PC-3 (cell line): ENCODE results near the gene CD1B. TPM values are rescaled to one million over a fixed set of nuclear protein-coding genes. Genes with fewer than 3 reads are reported as not detected.

ENCODE experiments used
- ATAC-seq: fragments of 200-7000 bp; cut with Tn5 transposase; 2 replicates; pipeline ENCODE4 v1.9.1; 2020; ENCODE audit warnings: mild to moderate bottlenecking, moderate library complexity
- BruUV-seq: library from RNA; stranded (reverse); fragments of 400-500 nt; replicated peaks from 2 replicates; lab custom pipeline; 2021; lab: Mats Ljungman, UMichigan
- CTCF ChIA-PET: fragments of 300-600 bp; sonication (Branson Sonifier 250); formaldehyde crosslinking; loops from one replicate; lab custom pipeline; 2022; ENCODE audit warnings: antibody characterized with exemption; lab: Charles Lee
- POLR2A ChIA-PET: fragments of 300-600 bp; sonication (Branson Sonifier 250); formaldehyde crosslinking; loops from one replicate; lab custom pipeline; 2022; ENCODE audit warnings: antibody characterized with exemption; ENCODE audit not compliant: unreplicated experiment; lab: Charles Lee
- DNase-seq: peaks from one replicate; pipeline ENCODE4 v3.0.0-alpha.2; 2015
- H2AFZ ChIP-seq: fragments of 300-600 bp; sonication (generic); 2 replicates; pipeline ENCODE4 v1.6.0; 2016; ENCODE audit warnings: antibody characterized with exemption, low read length
- H3F3A ChIP-seq: fragments of 300-600 bp; sonication (generic); one replicate; pipeline ENCODE4 v1.6.0; 2017; ENCODE audit warnings: antibody characterized with exemption, low read length, control low read depth, mild to moderate bottlenecking; ENCODE audit not compliant: unreplicated experiment
- H3K27ac ChIP-seq: fragments of 300-600 bp; sonication (generic); 2 replicates; pipeline ENCODE4 v1.5.1; 2016; ENCODE audit warnings: mild to moderate bottlenecking, low read length
- H3K27me3 ChIP-seq: fragments of 300-600 bp; sonication (generic); 2 replicates; pipeline ENCODE4 v1.6.1; 2016; ENCODE audit warnings: low read length, mixed read lengths
- H3K36me3 ChIP-seq: fragments of 300-600 bp; sonication (generic); 2 replicates; pipeline ENCODE4 v1.6.1; 2016; ENCODE audit warnings: low read depth, mixed run types, low read length, mixed read lengths
- H3K4me1 ChIP-seq: fragments of 300-600 bp; sonication (generic); 2 replicates; pipeline ENCODE4 v1.5.1; 2016; ENCODE audit warnings: low read length; ENCODE audit not compliant: insufficient read depth
- H3K4me2 ChIP-seq: fragments of 300-600 bp; sonication (generic); 2 replicates; pipeline ENCODE4 v1.6.0; 2016; ENCODE audit warnings: low read length
- H3K4me3 ChIP-seq: fragments of 300-600 bp; sonication (generic); 2 replicates; pipeline ENCODE4 v1.5.1; 2016; ENCODE audit warnings: mild to moderate bottlenecking, low read length, mixed read lengths
- H3K79me2 ChIP-seq: fragments of 300-600 bp; sonication (generic); 2 replicates; pipeline ENCODE4 v1.6.1; 2017; ENCODE audit warnings: low read length, mixed read lengths
- H3K9ac ChIP-seq: fragments of 300-600 bp; sonication (generic); 2 replicates; pipeline ENCODE4 v1.6.0; 2016; ENCODE audit warnings: mild to moderate bottlenecking, low read length
- H3K9me2 ChIP-seq: fragments of 300-600 bp; sonication (generic); replicated peaks from 2 replicates; pipeline ENCODE4 v1.6.1; 2016; ENCODE audit warnings: mixed run types, low read length, mixed read lengths
- H3K9me3 ChIP-seq: fragments of 300-600 bp; sonication (generic); 2 replicates; pipeline ENCODE4 v1.6.1; 2016; ENCODE audit warnings: low read length, mixed read lengths
- H4K20me1 ChIP-seq: fragments of 300-600 bp; sonication (generic); 2 replicates; pipeline ENCODE4 v1.6.1; 2016; ENCODE audit warnings: low read length, mixed read lengths
- EZH2 ChIP-seq: fragments of 300-600 bp; sonication (generic); IDR thresholded peaks from one replicate; pipeline ENCODE4 v1.6.1; 2017; ENCODE audit warnings: antibody characterized with exemption, mild to moderate bottlenecking, low read length; ENCODE audit not compliant: unreplicated experiment
- EZH2phosphoT487 ChIP-seq: fragments of 300-600 bp; sonication (generic); IDR thresholded peaks from 2 replicates; pipeline ENCODE4 v1.6.1; 2018; ENCODE audit warnings: mild to moderate bottlenecking, antibody characterized with exemption, low read length, borderline replicate concordance
- intact Hi-C: fragments of 100-400 bp; cut with micrococcal nuclease; formaldehyde crosslinking; loops from 2 replicates; pipeline ENCODE4 v1.9.0; 2023
- total RNA-seq: library from RNA; depleted of rRNA; stranded (reverse); fragments of >200 nt; gene quantifications from 2 replicates; pipeline ENCODE4 v1.2.3, GENCODE V29; 2014
- TF ChIP-seq, protein P1 (sequence below): fragments of 300-600 bp; sonication (generic); conservative IDR thresholded peaks from 2 replicates; pipeline ENCODE4 v1.5.1; 2017; ENCODE audit warnings: antibody characterized with exemption, low read depth, mild to moderate bottlenecking, low read length

The CD1B gene
- total RNA-seq, 1 experiment from 2014 or later = not detected

DNA sequence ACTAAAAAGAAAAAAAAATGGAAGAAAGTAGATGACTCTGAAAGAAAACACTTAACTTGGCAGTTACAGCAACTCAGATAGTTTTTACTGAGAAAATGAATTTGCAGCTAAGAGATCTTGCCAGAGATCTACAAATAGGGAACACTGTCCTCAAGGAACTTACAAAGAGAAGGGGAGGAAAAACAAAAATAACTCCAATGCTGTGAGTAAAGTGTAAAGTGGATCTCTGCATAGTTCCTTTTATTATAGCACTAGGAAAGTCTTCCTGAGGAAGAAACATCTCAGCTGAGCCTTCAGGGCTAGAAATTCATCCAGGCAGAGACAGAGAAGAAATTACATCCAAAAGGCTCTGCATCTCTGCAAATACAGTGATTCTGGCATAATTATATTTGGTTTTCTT is 3.9 kb downstream of the CD1B start:
- Histone ChIP-seq H4K20me1 (no peaks in the 10 kb centered on the region), H3K79me2 (no peaks in the 10 kb centered on the region), H3K9me3 (no peaks in the 10 kb centered on the region), H3K9ac (no peak overlapping the region), H3K4me2 (no peak overlapping the region), H3K27me3 (peaks cover 20% of the 10 kb centered on the region), H3F3A (no peaks in the 10 kb centered on the region), H3K9me2 (no peaks in the 10 kb centered on the region), H3K36me3 (no peaks in the 10 kb centered on the region), H3K27ac (no peak overlapping the region), H2AFZ (no peak overlapping the region), H3K4me3 (no peak overlapping the region), H3K4me1 (no peaks in the 10 kb centered on the region)
- no TSS peak for BruUV-seq
- POLR2A ChIA-PET = no interaction called here
- TF ChIP-seq, protein P1, sequence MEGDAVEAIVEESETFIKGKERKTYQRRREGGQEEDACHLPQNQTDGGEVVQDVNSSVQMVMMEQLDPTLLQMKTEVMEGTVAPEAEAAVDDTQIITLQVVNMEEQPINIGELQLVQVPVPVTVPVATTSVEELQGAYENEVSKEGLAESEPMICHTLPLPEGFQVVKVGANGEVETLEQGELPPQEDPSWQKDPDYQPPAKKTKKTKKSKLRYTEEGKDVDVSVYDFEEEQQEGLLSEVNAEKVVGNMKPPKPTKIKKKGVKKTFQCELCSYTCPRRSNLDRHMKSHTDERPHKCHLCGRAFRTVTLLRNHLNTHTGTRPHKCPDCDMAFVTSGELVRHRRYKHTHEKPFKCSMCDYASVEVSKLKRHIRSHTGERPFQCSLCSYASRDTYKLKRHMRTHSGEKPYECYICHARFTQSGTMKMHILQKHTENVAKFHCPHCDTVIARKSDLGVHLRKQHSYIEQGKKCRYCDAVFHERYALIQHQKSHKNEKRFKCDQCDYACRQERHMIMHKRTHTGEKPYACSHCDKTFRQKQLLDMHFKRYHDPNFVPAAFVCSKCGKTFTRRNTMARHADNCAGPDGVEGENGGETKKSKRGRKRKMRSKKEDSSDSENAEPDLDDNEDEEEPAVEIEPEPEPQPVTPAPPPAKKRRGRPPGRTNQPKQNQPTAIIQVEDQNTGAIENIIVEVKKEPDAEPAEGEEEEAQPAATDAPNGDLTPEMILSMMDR = no peak
- TF ChIP-seq EZH2 = no peak
- TF ChIP-seq EZH2phosphoT487 = no peak
- no peak for DNase-seq
- intact Hi-C loops = no loop called here
- ATAC-seq = no peak
- CTCF ChIA-PET = no interaction called here

GRCh38 chr1:158324395-158324794 is 6.9 kb downstream of the CD1B start:
- Histone ChIP-seq H3K79me2 (no peaks in the 10 kb centered on the region), H3K27me3 (no peaks in the 10 kb centered on the region), H3K4me1 (no peaks in the 10 kb centered on the region), H4K20me1 (no peaks in the 10 kb centered on the region), H3K4me3 (no peak overlapping the region), H3K9ac (no peak overlapping the region), H3K27ac (no peak overlapping the region), H3K36me3 (no peaks in the 10 kb centered on the region), H2AFZ (no peak overlapping the region), H3F3A (no peaks in the 10 kb centered on the region), H3K9me2 (no peaks in the 10 kb centered on the region), H3K4me2 (no peak overlapping the region), H3K9me3 (no peaks in the 10 kb centered on the region)
- no TSS peak for BruUV-seq
- ChIA-PET POLR2A (no interaction called here), CTCF (no interaction called here)
- TF ChIP-seq, protein P1 = no peak
- TF ChIP-seq EZH2 = no peak
- TF ChIP-seq EZH2phosphoT487 = no peak
- intact Hi-C loops = no loop called here
- ATAC-seq = no peak
- no peak for DNase-seq

DNA sequence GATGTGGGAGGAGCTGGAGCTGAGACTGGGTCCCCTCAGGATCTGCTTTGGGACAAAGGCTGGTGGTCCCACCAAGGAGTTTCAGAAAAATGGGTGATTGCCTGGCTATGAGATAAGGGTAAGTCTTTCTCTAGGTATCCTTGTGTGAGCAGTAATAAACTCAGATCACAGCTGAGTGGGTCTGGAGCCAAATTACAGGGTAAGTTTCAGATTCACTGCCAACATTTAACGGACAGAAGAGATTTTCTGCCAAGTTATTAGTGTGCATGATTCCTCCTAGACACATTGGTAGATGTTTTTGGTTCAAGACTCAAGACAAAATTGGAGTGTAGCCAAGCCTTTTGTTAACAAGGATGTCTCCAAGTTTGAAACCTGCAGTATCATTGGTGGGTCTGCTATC is 7.5 kb downstream of the CD1B start:
- no peaks in the 10 kb centered on the region for H3K36me3 ChIP-seq
- H3F3A ChIP-seq = no peaks in the 10 kb centered on the region
- no peak overlapping the region for H3K4me2 ChIP-seq
- TF ChIP-seq, protein P1 = no peak
- TF ChIP-seq EZH2 (no peak), EZH2phosphoT487 (no peak)
- no peak for ATAC-seq
- no peaks in the 10 kb centered on the region for H4K20me1 ChIP-seq
- H3K4me3 ChIP-seq = no peak overlapping the region
- H3K79me2 ChIP-seq = no peaks in the 10 kb centered on the region
- CTCF ChIA-PET = no interaction called here
- no peaks in the 10 kb centered on the region for H3K27me3 ChIP-seq
- DNase-seq = no peak
- POLR2A ChIA-PET = no interaction called here
- H3K9me3 ChIP-seq = no peaks in the 10 kb centered on the region
- H2AFZ ChIP-seq = no peak overlapping the region
- no peaks in the 10 kb centered on the region for H3K4me1 ChIP-seq
- intact Hi-C loops = no loop called here
- BruUV-seq = no TSS peak
- no peak overlapping the region for H3K27ac ChIP-seq
- H3K9me2 ChIP-seq = no peaks in the 10 kb centered on the region
- H3K9ac ChIP-seq = no peak overlapping the region
